Neuron (in vitro differentiated cells): ENCODE results near the gene GPR3.

Source experiments
- H2AFZ ChIP-seq: one replicate; pipeline ENCODE4 v1.6.1; 2013; ENCODE audit warnings: low read depth, mild to moderate bottlenecking, inconsistent platforms, low read length, moderate library complexity
- H3K27me3 ChIP-seq: one replicate; pipeline ENCODE4 v1.6.1; 2013; ENCODE audit warnings: low read length; ENCODE audit not compliant: insufficient read depth
- H3K36me3 ChIP-seq: one replicate; pipeline ENCODE4 v1.6.1; 2013; ENCODE audit warnings: low read length; ENCODE audit not compliant: insufficient read depth
- H3K4me1 ChIP-seq: one replicate; pipeline ENCODE4 v1.6.1; 2013; ENCODE audit warnings: low read length; ENCODE audit not compliant: insufficient read depth
- H3K4me3 ChIP-seq: 2 replicates; pipeline ENCODE4 v1.5.1; 2013; ENCODE audit warnings: mild to moderate bottlenecking, low read length, moderate library complexity
- H3K9me3 ChIP-seq: one replicate; pipeline ENCODE4 v1.6.1; 2013; ENCODE audit warnings: low read length

GPR3 gene

GRCh38 chr1:27353166-27353565, 39.3 kb upstream of the GPR3 start:
- Histone ChIP-seq H3K9me3 (no peaks in the 10 kb centered on the region), H3K27me3 (no peaks in the 10 kb centered on the region), H3K36me3 (peaks cover 7% of the 10 kb centered on the region), H3K4me1 (no peaks in the 10 kb centered on the region), H3K4me3 (no peak overlapping the region), H2AFZ (no peak overlapping the region)

GRCh38 chr1:27353629-27354028, 38.8 kb upstream of the GPR3 start:
- H3K27me3 ChIP-seq, result no peaks in the 10 kb centered on the region
- H3K36me3 ChIP-seq, result peaks cover 7% of the 10 kb centered on the region
- H2AFZ ChIP-seq, result no peak overlapping the region
- H3K9me3 ChIP-seq, result no peaks in the 10 kb centered on the region
- H3K4me1 ChIP-seq, result no peaks in the 10 kb centered on the region
- H3K4me3 ChIP-seq, result no peak overlapping the region

DNA sequence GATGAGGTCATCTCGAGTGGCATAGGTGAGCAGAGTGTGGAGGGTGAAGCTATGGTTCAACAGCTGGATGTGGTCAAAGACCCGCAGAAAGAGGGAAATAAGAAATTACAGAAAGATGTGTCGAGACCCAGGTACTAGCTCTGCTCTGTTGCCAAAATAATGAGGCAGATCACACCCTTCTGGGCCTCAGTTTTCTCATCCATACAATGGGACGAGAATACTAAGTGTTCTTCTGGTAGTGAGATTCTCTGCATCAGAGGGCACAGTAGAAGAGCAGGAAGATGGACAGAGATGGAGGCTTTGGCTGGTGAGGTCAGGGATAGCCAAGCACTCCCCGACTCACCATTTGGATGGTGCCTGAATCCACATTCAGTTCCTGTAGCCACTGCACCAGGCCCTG, 36.7 kb upstream of the GPR3 start:
- Histone ChIP-seq H3K4me1 (no peaks in the 10 kb centered on the region), H3K27me3 (no peaks in the 10 kb centered on the region), H3K4me3 (no peak overlapping the region), H2AFZ (no peak overlapping the region), H3K36me3 (peaks cover 7% of the 10 kb centered on the region), H3K9me3 (no peaks in the 10 kb centered on the region)

DNA sequence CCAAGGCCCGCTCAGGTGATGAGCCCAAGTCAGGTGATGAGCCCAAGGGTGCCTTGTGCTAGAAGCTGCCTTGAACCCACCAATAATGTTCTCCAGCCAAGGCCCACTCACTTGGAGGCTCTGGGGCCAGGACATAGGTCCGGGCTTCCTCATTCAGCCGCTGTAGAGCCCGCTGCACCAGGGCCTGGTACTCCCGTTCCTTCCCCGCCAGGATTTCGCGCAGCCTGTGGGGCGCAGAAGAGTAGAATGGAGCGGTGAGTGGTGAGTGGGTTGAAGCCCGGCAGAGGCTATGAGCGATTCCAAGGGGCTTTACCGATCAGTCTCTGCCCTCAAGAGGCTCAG, 36.2 kb upstream of the GPR3 start:
- H3K27me3 ChIP-seq, result no peaks in the 10 kb centered on the region

GRCh38 chr1:27356619-27357280, 35.7 kb upstream of the GPR3 start:
- Histone ChIP-seq H3K36me3 (peaks cover 7% of the 10 kb centered on the region), H3K4me1 (no peaks in the 10 kb centered on the region)

More for the DNA sequence above, 36.2 kb upstream of the GPR3 start:
- no peak overlapping the region for H3K4me3 ChIP-seq
- no peak overlapping the region for H2AFZ ChIP-seq
- H3K36me3 ChIP-seq, result peaks cover 7% of the 10 kb centered on the region
- no peaks in the 10 kb centered on the region for H3K4me1 ChIP-seq
- H3K9me3 ChIP-seq, result no peaks in the 10 kb centered on the region

DNA sequence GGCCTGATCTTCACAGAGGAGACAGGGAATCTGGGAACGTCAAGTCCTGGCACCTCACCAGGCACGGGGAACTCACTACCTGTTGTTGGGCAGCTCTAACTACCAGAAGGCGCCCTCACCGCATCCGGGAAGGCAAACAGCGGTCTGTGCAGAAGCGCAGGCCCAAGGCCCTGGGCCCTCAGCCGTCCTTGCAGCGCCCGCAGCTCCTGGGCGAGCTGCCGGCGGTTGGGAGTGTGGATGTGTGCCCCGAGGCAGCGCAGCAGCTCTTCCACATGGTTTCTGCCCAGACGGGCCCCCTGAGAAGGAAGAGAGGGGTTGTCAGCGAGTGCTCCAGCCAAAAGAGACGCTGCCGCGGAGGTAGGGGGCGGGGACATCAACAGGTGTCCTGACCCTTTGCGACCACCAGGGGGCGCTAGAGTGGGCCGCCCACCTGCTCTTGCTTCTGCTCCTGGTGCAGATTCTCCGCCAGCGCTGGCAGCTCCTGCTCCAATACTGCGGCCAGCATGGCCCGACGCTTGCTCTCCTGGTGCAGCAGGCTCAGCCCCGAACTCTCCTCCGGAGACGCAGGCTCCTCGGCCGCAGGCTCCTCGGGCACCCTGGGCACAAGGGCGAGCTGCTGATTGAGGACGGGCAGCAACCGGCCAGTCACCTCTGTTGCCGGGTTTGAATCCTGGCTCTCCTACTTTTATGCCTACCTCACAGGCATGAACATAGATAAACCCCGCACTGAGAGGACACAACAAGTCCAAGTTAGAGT, 35.0 kb upstream of the GPR3 start:
- H3K4me3 ChIP-seq, result no peak overlapping the region
- no peaks in the 10 kb centered on the region for H3K9me3 ChIP-seq
- H2AFZ ChIP-seq, result no peak overlapping the region
- no peaks in the 10 kb centered on the region for H3K4me1 ChIP-seq
- no peaks in the 10 kb centered on the region for H3K27me3 ChIP-seq
- H3K36me3 ChIP-seq, result peaks cover 7% of the 10 kb centered on the region

More at GRCh38 chr1:27356619-27357280, 35.7 kb upstream of the GPR3 start:
- H3K27me3 ChIP-seq, result no peaks in the 10 kb centered on the region
- no peak overlapping the region for H2AFZ ChIP-seq
- H3K9me3 ChIP-seq, result no peaks in the 10 kb centered on the region
- H3K4me3 ChIP-seq, result no peak overlapping the region

GRCh38 chr1:27358038-27358927, 34.1 kb upstream of the GPR3 start:
- Histone ChIP-seq H3K36me3 (peaks cover 7% of the 10 kb centered on the region), H3K27me3 (no peaks in the 10 kb centered on the region), H2AFZ (no peak overlapping the region)

GRCh38 chr1:27358928-27359313, 33.5 kb upstream of the GPR3 start:
- Histone ChIP-seq H3K4me3 (no peak overlapping the region), H2AFZ (no peak overlapping the region), H3K4me1 (no peaks in the 10 kb centered on the region), H3K9me3 (no peaks in the 10 kb centered on the region), H3K36me3 (peaks cover 7% of the 10 kb centered on the region), H3K27me3 (no peaks in the 10 kb centered on the region)

More at GRCh38 chr1:27358038-27358927, 34.1 kb upstream of the GPR3 start:
- no peak overlapping the region for H3K4me3 ChIP-seq
- no peaks in the 10 kb centered on the region for H3K4me1 ChIP-seq
- H3K9me3 ChIP-seq, result no peaks in the 10 kb centered on the region

GRCh38 chr1:27359822-27360158, 32.6 kb upstream of the GPR3 start:
- Histone ChIP-seq H2AFZ (no peak overlapping the region), H3K4me3 (no peak overlapping the region), H3K9me3 (no peaks in the 10 kb centered on the region), H3K27me3 (no peaks in the 10 kb centered on the region), H3K4me1 (peaks cover 3% of the 10 kb centered on the region), H3K36me3 (peaks cover 7% of the 10 kb centered on the region)

DNA sequence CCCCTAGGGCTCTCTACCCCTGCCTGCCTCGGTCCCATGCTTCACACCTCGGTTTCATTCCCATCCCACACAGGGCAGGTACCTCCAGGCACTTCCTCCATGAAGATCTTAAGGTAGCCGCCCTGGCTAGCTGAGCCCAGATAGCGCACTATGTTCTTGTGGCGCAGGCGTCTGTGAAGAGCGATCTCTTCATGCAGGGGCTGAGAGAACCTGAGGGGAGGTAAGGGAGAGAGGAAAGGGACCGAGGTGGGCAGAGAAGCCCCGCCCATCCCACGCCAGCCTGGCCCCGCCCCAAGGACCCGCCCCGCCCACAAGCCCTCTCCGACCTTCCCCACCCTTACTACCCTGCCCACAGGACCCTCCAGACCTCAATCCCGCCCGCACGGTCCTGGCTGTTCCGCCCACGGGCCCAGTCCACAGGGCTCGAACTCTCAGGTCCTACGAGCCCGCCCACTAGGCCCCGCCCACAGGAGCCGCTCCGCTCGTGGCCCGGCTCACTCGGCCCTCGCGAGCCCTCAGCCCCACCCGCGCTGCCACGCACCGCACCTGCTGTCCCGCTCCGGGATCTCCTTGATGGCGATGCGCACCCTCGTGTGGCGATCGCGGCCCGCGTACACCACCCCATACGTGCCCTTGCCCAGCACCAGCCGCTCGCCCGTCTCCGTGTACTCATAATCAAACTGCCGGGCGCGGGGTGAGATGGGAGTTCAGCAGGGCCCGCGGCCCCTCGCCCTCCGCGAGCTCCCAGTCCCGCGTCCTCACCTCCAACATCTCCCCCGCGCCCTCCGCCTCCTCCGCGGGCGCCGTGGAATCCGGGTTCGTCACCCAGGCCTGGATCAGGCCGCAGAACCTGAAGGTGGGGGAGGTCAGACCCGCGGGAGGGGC, 32.0 kb upstream of the GPR3 start:
- H3K27me3 ChIP-seq, result no peaks in the 10 kb centered on the region
- no peak overlapping the region for H3K4me3 ChIP-seq
- H2AFZ ChIP-seq, result no peak overlapping the region
- peaks cover 6% of the 10 kb centered on the region for H3K36me3 ChIP-seq
- H3K4me1 ChIP-seq, result peaks cover 8% of the 10 kb centered on the region
- H3K9me3 ChIP-seq, result no peaks in the 10 kb centered on the region

- H3K4me3 ChIP-seq, result no peak overlapping the region
- H3K4me1 ChIP-seq, result peaks cover 8% of the 10 kb centered on the region
- H3K27me3 ChIP-seq, result no peaks in the 10 kb centered on the region
- H2AFZ ChIP-seq, result no peak overlapping the region
- H3K36me3 ChIP-seq, result no peaks in the 10 kb centered on the region
- no peaks in the 10 kb centered on the region for H3K9me3 ChIP-seq
Measured at GRCh38 chr1:27361044-27361402, 31.4 kb upstream of the GPR3 start.

- peaks cover 8% of the 10 kb centered on the region for H3K4me1 ChIP-seq
- H3K27me3 ChIP-seq, result no peaks in the 10 kb centered on the region
- no peaks in the 10 kb centered on the region for H3K9me3 ChIP-seq
- no peak overlapping the region for H2AFZ ChIP-seq
- H3K36me3 ChIP-seq, result no peaks in the 10 kb centered on the region
- H3K4me3 ChIP-seq, result no peak overlapping the region
Measured at GRCh38 chr1:27361553-27361952, 30.9 kb upstream of the GPR3 start.
